Gastroesophageal sphincter (tissue), 4 donors: Measurements from ENCODE around the gene PLEKHG4B. TPM values are rescaled to one million over a fixed set of nuclear protein-coding genes. Genes with fewer than 3 reads are reported as not detected.
"Not testable (repeated sequence)": the region's sequence is repeated elsewhere in the genome, so short reads cannot be mapped to it uniquely, and the experiment has no call there.

Experiments
- ATAC-seq: fragments of 150-250 bp; one replicate; pipeline ENCODE4 v1.9.1; 2016; ENCODE audit warnings: mild to moderate bottlenecking, moderate library complexity
- H3K27ac ChIP-seq, 4 donors: fragments of 200-600 bp; sonication (generic) in 3 of 4; 1 replicate in 3 of 4; 2 replicates in 1 of 4; pipeline ENCODE4 v1.5.1; 2016 to 2019
- H3K27me3 ChIP-seq: fragments of 200-600 bp; sonication (generic); one replicate; pipeline ENCODE4 v1.5.1; 2019
- H3K36me3 ChIP-seq, 2 donors: fragments of 200-600 bp; sonication (generic); one replicate each; pipeline ENCODE4 v1.5.1; 2019; ENCODE audit warnings: control low read depth in 1 of 2
- H3K4me1 ChIP-seq, 3 donors: fragments of 200-600 bp; sonication (generic); 1 replicate in 2 of 3; 2 replicates in 1 of 3; pipeline ENCODE4 v1.5.1; 2016 to 2019; ENCODE audit warnings: control low read depth in 2 of 3
- H3K4me3 ChIP-seq, 2 donors: fragments of 200-600 bp; sonication (generic); one replicate each; pipeline ENCODE4 v1.5.1; 2019; ENCODE audit warnings: mild to moderate bottlenecking in 1 of 2, moderate library complexity in 1 of 2
- H3K9me3 ChIP-seq, 3 donors: fragments of 200-600 bp; sonication (generic); one replicate each; pipeline ENCODE4 v1.5.1; 2017 to 2019; ENCODE audit warnings: control low read depth in 2 of 3
- EP300 ChIP-seq: sonication (generic); formaldehyde crosslinking; IDR thresholded peaks from one replicate; pipeline ENCODE4 v1.6.1; 2017; ENCODE audit warnings: antibody characterized with exemption, mild to moderate bottlenecking
- POLR2A ChIP-seq, 2 donors: fragments of 450-650 bp; IDR thresholded peaks; one replicate each; pipeline ENCODE4 v1.6.1; 2017; ENCODE audit warnings: antibody characterized with exemption in 2 of 2, mild to moderate bottlenecking in 2 of 2, moderate library complexity in 1 of 2
- POLR2AphosphoS5 ChIP-seq: sonication (generic); formaldehyde crosslinking; IDR thresholded peaks from one replicate; pipeline ENCODE4 v1.6.1; 2017; ENCODE audit warnings: antibody characterized with exemption
- WGBS, 2 donors: methylation state at CpG; one replicate each; pipeline ENCODE4 v1.1.5; 2018; ENCODE audit warnings: low coverage in 1 of 2; 5-methylcytosine and 5-hydroxymethylcytosine counted together
- total RNA-seq, 4 donors: library from RNA; depleted of rRNA; stranded (reverse); fragments of >200 nt; gene quantifications; one replicate each; pipeline ENCODE4 v1.1.0, GENCODE V29; 2016
- TF ChIP-seq, protein P1 (sequence below), 4 experiments: fragments of 200-600 bp in 2 of 4; fragments of 450-650 bp in 2 of 4; sonication (generic) in 1 of 4; IDR thresholded peaks; one replicate each; pipeline ENCODE4 v1.5.1; 2017 to 2019; ENCODE audit warnings: antibody characterized with exemption in 4 of 4, mild to moderate bottlenecking in 2 of 4, moderate library complexity in 2 of 4

PLEKHG4B gene
- total RNA-seq, 4 donors from 2014 or later: under 0.01 to 0.66 (median 0.15) TPM; not detected in 1

DNA sequence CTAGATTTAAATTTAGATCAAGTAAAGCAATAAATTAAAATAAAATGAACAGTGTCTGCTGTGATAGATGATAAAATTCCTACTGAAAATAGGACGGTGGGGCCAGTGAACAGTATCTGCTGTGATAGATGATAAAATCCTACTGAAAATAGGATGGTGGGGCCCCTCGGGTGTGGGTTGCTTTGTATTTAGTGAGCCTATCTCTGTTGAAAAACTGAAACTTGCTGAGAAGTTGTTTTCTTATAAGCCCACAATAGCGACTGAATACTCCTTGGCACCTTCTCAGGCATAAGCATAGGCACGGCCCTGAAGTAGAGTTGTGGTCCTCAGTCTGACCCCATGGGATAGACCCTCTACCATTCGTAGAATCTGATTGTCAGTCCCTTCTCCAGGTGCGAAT lies 131.8 kb downstream of the PLEKHG4B start:
- H3K36me3 ChIP-seq: peaks cover 0 to 52% of the 10 kb centered on the region in 2 donors
- TF ChIP-seq EP300 (no peak), POLR2A (IDR thresholded peaks at IDR 0.05) (no peak), POLR2AphosphoS5 (no peak)
- TF ChIP-seq, protein P1, sequence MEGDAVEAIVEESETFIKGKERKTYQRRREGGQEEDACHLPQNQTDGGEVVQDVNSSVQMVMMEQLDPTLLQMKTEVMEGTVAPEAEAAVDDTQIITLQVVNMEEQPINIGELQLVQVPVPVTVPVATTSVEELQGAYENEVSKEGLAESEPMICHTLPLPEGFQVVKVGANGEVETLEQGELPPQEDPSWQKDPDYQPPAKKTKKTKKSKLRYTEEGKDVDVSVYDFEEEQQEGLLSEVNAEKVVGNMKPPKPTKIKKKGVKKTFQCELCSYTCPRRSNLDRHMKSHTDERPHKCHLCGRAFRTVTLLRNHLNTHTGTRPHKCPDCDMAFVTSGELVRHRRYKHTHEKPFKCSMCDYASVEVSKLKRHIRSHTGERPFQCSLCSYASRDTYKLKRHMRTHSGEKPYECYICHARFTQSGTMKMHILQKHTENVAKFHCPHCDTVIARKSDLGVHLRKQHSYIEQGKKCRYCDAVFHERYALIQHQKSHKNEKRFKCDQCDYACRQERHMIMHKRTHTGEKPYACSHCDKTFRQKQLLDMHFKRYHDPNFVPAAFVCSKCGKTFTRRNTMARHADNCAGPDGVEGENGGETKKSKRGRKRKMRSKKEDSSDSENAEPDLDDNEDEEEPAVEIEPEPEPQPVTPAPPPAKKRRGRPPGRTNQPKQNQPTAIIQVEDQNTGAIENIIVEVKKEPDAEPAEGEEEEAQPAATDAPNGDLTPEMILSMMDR (IDR thresholded peaks at IDR 0.05): no peak

DNA sequence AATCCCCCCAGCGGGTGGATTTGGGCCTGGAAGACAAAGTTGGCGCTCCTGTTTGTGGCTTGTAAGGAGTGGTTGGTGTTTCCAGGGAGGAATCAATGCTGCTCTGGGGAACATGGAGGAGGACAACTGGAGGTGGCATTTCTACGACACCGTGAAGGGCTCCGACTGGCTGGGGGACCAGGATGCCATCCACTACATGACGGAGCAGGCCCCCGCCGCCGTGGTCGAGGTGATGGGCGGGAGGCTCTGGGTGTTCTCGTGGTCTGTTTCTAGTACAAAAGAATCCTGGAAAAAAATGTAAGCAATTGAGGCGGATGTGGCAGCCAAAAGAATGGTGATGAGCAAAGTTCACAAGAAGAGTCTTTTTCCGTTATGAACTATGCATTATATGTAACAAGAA lies 133.4 kb downstream of the PLEKHG4B start:
- Histone ChIP-seq H3K27ac (no peak overlapping the region), H3K4me1 (peaks cover 0 to 25% (median 7%) of the 10 kb centered on the region in 3 donors), H3K9me3 (no peaks in the 10 kb centered on the region), H3K27me3 (no peaks in the 10 kb centered on the region), H3K4me3 (no peak overlapping the region), H3K36me3 (peaks cover 0 to 67% of the 10 kb centered on the region in 2 donors)
- TF ChIP-seq, protein P1 (IDR thresholded peaks at IDR 0.05): no peak
- no peak for TF ChIP-seq EP300
- WGBS, 2 donors: 86 to 93% methylated on average over 7 to 8 of the region's 14 CpGs
- ATAC-seq: no peak

More for the DNA sequence above, 131.8 kb downstream of the PLEKHG4B start:
- Histone ChIP-seq H3K27ac (no peak overlapping the region), H3K9me3 (no peaks in the 10 kb centered on the region), H3K4me1 (peaks cover 0 to 38% (median 7%) of the 10 kb centered on the region in 3 donors), H3K4me3 (no peak overlapping the region), H3K27me3 (no peaks in the 10 kb centered on the region)
- no peak for ATAC-seq
- WGBS, 2 donors: 75 to 79% methylated on average over 6 of the region's 6 CpGs

DNA sequence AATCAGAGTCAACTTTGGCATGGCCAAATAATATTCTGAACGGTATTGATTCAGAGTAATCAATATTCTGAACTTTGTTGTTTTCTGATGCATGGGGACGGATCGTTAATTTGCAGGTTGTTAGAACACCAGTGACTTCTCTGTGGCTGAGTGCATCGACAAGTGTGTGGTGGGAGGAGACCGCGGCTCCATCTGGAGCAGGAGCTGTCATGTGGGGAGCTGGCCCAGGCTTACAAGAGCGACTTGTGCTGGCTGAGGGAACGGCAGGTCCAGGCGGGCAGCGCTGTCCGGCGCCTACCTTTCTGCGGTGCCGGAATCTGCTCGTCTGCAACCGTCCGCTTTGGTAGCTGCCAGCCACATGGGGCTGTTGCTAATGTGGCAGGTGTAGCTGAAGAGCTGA lies 135.4 kb downstream of the PLEKHG4B start:
- Histone ChIP-seq H3K4me1 (peaks cover 0 to 11% (median 3%) of the 10 kb centered on the region in 3 donors), H3K36me3 (peaks cover 0 to 88% of the 10 kb centered on the region in 2 donors)
- not testable (repeated sequence) for H3K4me3 ChIP-seq, ATAC-seq, H3K9me3 ChIP-seq, H3K27ac ChIP-seq, H3K27me3 ChIP-seq
- 93 to 96% methylated on average over 13 to 14 of the region's 17 CpGs for WGBS, 2 donors

DNA sequence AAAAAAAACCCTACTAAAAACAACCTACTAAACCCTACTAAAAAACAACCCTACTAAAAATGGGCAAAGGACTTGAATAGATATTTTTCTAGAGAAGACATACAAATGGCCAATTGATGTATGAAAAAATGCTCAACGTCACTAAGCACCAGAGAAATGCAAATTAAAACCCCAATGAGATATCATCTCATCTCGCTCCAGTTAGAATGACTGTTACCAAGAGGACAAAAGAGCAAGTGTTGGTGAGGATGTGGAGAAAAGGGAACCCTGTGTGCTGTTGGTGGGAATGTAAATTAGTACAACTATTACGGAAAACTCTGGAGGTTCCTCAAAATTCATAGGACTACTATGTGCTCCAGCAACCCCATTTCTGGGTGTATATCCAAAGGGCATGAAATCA lies 136.9 kb downstream of the PLEKHG4B start:
- no peaks in the 10 kb centered on the region for H3K9me3 ChIP-seq
- WGBS, 2 donors: 72 to 85% methylated on average over 2 to 3 of the region's 3 CpGs
- H3K4me1 ChIP-seq: no peaks in the 10 kb centered on the region
- TF ChIP-seq, protein P1 (IDR thresholded peaks at IDR 0.05): no peak
- TF ChIP-seq EP300 (no peak), POLR2A (IDR thresholded peaks at IDR 0.05) (no peak), POLR2AphosphoS5 (no peak)
- no peaks in the 10 kb centered on the region for H3K27me3 ChIP-seq
- H3K27ac ChIP-seq: no peak overlapping the region
- H3K36me3 ChIP-seq: peaks cover 0 to 100% of the 10 kb centered on the region in 2 donors
- H3K4me3 ChIP-seq: no peak overlapping the region
- ATAC-seq: no peak

DNA sequence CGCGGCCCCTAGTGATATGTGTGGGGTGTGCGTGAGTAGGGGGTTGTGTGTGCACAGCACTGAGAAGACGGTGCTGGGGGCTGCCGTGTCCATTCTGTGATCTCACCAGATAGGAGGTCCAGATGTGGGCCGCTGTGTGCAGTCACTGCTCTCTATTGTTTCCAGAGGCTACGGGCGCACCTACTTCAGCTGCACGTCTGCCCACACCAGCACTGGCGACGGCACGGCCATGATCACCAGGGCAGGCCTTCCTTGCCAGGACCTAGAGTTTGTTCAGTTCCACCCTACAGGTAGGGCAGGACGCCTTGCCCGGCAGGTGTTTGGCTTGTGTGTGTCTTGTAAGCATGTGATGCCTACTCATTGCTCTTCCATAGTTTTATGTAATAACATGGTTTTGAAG lies 138.7 kb downstream of the PLEKHG4B start:
- Histone ChIP-seq H3K36me3 (peaks cover 0 to 100% of the 10 kb centered on the region in 2 donors), H3K4me1 (no peaks in the 10 kb centered on the region), H3K4me3 (no peak overlapping the region), H3K9me3 (no peaks in the 10 kb centered on the region), H3K27ac (no peak overlapping the region), H3K27me3 (no peaks in the 10 kb centered on the region)
- no peak for ATAC-seq
- 92% methylated on average over 2 of the region's 14 CpGs; no CpG with 5 or more reads in 1 of the 2 donors for WGBS, 2 donors
- no peak for TF ChIP-seq POLR2AphosphoS5
- TF ChIP-seq EP300: no peak
- no peak for TF ChIP-seq POLR2A (IDR thresholded peaks at IDR 0.05)
- TF ChIP-seq, protein P1 (IDR thresholded peaks at IDR 0.05): no peak
